COLO668 (cell line): Measurements from ENCODE around the gene NOP58.
A peak's percentile ranks its signal among the peaks of the same experiment; 100 is the strongest.
"Not testable (repeated sequence)": the region's sequence is repeated elsewhere in the genome, so short reads cannot be mapped to it uniquely, and the experiment has no call there.

Experiments
- DNase-seq: peaks from one replicate; lab custom pipeline; 2025; ENCODE audit not compliant: unreplicated experiment; lab: John Stamatoyannopoulos, UW

The NOP58 gene

DNA sequence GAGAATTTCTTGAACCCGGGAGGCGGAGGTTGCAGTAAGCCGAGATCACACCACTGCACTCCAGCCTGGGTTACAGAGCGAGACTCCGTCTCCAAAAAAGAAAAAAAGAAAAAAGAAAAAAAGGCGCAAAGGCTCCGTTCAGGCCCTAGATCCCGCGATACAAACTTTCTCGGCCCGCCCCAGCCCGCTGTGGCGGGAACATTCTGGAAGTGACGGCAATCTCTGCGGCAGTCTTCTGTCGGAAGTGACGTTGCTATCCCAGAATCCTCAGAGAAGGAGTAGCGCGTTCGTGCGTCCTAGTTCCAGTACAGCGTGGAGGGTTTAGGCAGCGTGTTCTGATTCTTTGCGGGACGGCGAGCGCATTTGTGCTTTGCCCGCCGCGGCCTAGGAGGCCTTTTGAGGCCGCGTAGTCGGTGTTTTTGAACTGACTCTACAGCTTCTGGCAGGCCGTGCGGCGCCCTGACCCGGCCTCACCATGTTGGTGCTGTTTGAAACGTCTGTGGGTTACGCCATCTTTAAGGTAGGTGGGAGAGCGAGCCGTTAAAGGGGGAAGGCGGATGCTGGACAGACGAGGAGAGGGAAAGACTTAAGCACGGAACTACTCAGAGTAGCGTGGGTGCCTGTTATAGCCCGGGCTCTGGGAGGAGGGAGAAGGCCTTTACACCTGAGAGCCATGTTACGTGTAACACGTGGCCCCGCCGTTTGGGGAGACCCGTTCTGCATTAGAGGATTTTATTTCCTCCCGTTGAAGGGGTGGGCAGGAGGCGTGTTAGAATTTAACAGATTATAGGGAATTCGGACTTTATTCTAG, at the start of gene NOP58:
TSS of gene NOP58 (plus strand) at position 297 of the 811 bp plus-strand sequence. CDS start at position 476, 179 bp downstream.
- DNase-seq = peak; percentile 93

GRCh38 chr2:202221873-202222272, 43.7 kb upstream of the NOP58 start:
- DNase-seq = no peak

- DNase-seq = peak; percentile 32
These were observed 27.8 kb upstream of the NOP58 start for GRCh38 chr2:202237787-202238233.

- peak; percentile 90 for DNase-seq
These were observed 27.0 kb upstream of the NOP58 start, which contains the start of gene SUMO1 for GRCh38 chr2:202238234-202239197. SUMO1 (minus strand) TSS chr2:202238597; CDS start chr2:202238451, 146 bp downstream.

DNA sequence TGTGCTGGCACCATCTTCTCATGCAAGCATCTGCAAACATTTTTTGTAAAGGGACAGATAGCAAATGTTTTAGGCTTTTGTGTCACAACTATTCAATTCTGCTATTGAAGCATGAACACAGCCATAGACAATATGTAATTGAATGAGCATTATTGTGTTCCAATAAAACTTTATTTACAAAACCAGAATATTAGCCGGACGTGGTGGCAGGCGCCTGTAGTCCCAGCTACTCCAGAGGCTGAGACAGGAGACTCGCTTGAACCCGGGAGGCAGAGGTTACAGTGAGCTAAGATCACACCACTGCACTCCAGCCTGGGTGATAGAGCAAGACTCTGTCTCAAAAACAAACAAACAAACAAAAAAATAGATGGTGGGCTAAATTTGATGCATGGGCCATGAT, 17.9 kb upstream of the NOP58 start:
- DNase-seq = not testable (repeated sequence)

GRCh38 chr2:202249521-202250253, 15.9 kb upstream of the NOP58 start:
- DNase-seq = no peak

DNA sequence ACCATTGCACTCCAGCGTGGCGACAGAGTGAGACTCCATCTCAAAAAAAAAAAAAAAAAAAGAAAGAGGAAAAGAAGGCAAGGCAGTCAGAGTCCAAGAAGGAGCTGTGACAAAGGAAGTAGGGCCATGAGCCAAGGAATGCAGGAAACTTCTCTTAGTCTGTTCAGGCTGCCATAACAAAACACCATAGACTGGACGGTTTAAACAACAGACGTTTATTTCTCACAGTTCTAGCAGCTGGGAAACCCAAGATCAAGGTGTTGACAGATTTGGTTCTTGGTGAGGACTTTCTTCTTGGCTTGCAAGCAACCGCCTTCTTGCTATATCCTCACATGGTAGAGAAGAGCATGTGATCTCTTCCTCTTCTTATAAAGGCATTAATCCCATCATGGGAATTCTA, 14.1 kb upstream of the NOP58 start:
- no peak for DNase-seq

DNA sequence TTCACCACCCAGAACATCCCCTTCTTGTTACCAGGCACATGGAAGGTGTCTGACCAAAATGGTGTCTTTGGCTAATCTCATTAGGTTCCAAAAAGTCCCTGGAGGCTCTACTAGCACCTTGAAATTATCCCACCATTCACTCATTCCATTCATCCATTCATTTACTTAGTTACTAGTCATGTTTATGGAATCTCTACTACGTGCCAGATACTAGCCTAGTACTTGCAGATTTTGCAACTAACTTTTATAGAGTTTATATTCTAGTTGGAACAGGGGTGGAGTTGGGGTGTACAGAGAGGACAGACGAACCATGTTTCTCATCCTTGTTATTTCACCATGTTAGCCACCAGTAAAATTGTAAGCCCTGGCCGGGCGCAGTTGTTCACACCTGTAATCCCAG, 4.0 kb upstream of the NOP58 start:
- DNase-seq = no peak

DNA sequence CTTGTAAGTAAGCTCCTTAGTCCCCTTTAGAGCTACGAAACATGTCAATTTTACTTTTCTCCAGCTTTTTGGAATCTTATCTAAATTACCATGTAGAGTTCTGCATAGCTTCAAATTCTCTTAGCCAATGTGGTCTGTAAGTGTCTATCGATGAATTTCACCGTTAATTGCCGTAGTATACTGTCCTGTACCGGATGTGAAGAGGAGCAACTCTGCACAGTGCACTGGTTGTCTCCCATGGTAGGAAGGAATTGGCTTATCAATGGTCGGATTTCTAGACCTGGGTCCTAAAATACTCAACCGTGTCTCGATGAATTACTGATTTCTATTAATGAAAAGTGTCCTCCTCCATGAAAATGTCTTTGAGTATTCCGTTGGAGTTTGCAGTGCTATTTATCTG, 1.9 kb downstream of the NOP58 start:
- peak; percentile 5 for DNase-seq

- DNase-seq = no peak
These were observed 4.0 kb downstream of the NOP58 start for GRCh38 chr2:202269585-202269984.

DNA sequence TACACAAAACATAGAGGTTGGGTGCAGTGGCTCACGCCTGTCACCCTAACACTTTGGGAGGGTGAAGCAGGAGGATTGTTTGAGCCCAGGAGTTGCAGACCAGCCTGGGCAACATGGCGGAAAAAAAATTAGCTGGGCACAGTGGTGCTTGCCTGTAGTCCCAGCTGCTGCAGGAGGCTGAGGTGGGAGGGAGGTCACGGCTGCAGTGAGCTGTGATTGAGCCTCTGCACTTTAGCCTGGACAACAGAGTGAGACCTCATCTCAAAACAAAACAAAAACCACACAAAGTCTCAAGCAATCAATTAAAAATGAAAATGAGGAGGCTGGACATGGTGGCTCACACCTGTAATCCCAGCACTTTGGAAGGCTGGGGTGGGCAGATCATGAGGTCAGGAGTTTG, 4.9 kb downstream of the NOP58 start:
- DNase-seq = no peak

GRCh38 chr2:202276078-202276720, 10.6 kb downstream of the NOP58 start:
- DNase-seq = not testable (repeated sequence)

DNA sequence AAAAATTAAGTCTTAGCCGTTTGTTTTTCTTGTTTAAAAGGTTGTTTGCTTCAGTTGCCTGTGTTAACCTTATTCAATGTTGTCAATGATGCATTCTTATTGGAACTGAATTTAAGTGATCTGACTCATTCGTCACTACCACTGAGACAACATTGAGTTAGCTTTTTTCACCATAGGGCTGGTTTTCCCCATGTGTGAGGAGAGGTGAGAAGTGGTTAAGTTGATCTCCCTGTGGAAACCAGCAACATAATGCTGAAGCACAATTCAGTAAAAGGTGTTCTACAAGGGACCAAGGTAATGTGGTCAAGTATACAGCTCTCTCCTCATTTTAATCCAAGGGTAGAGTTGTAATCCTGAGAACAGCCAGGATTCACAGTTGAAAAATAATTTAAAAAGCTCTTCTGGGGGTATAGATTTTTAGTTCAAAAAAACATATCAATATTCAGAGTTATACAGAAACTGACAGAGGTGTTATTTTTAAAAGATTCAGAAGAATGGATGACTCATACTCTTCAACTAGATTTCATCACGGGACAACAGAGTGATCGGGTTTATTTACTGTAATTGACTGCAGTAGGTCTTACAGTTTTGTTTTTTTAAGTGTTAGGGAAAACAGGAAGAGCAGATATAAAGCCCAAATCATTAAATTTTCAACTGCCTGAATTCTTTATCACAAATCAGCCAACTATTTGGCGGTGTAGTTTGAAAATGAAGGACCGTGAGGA, 12.6 kb downstream of the NOP58 start:
- no peak for DNase-seq

- DNase-seq = no peak
These were observed 13.4 kb downstream of the NOP58 start for GRCh38 chr2:202278944-202279343.

DNA sequence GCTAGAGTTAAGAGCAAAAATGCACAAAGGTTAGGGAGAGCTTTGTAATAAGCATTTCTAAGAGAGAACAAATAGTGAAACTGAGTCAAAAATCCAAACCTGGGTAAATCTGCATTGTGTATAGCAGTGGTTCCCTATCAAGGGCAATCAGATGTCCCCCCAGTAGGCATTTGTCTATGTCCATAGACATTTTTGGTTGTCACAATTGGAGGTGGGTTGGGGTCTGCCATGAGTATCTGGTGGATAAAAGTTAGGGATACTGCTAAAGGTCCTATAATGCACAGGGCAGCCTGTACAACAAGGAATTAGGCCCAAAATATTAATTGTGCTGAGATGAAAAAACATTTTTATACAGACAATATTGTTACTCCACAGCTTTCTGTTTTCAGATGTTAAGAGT, 21.0 kb downstream of the NOP58 start:
- no peak for DNase-seq

DNA sequence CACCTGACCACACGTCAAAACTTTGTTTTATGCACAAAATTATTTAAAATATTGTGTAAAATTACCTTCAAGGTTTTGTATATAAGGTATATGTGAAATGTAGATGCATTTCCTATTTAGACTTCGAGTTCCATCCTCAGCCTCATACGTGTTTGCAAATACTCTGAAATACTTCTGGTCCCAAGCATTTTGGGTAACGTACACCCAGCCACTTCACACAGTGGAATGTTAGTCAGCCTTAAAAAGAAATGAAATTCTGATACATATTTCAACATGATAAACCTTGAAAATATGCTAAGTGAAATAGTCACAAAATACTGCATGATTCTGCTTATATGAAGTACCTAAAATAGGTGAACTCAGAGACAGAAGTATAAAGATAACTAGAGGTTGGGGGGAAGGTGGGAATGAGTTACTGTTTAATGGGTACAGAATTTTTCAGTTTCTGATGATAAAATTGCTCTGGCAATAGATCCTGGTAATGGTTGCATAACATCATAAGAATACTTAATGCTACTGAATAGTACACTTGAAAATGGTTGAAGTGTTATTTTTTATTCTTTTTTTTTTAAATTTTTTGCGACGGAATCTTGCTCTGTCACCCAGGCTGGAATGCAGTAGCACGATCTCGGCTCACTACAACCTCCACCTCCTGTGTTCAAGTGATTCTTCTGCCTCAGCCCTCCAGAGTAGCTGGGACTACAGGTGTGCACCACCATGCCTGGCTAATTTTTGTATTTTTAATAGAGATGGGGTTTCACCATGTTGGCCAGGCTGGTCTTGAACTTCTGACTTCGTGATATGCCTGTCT, 24.0 kb downstream of the NOP58 start:
- no peak for DNase-seq

DNA sequence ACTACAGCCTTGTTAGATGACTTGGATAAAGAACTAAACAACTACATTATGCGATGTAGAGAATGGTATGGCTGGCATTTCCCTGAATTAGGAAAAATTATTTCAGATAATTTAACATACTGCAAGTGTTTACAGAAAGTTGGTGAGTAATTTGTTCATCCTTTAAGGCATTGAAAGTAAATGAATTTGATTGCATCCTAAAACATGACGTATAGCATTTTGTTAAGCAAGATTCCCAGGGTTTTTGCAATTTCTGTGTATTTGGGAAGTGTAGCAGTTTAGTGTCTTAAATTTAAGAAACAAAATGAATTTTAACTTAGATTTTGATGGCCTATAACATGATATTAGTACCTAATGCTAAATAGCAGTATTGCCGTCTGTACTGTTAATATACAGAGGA, 24.8 kb downstream of the NOP58 start:
- DNase-seq = no peak

GRCh38 chr2:202290970-202291369, 25.4 kb downstream of the NOP58 start:
- no peak for DNase-seq

DNA sequence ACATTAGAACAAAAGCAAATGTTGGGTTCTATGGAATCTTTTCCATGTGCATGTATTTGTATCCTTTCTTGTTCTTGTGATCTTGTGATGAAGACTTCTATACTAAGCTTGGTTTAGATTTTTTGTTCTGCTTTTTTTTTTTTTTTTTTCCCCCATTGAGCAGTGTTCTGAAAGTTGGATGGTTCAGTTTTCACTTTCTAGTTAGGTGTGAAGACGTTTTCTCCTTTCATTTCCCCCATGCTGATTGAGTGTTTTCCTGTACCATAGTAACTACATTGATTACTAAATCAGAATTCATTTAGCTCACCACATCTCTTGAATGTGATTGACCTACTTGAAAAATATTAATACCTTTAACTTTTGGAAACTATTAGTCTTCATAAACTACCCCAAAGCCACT, 34.1 kb downstream of the NOP58 start:
- no peak for DNase-seq
